ENCODE measurements around the gene ATRNL1. TPM values are rescaled to one million over a fixed set of nuclear protein-coding genes. Genes with fewer than 3 reads are reported as not detected.

The ATRNL1 gene
- total RNA-seq, 4 donors from 2014 or later = 4.4 to 18.4 (median 14.4) TPM

DNA sequence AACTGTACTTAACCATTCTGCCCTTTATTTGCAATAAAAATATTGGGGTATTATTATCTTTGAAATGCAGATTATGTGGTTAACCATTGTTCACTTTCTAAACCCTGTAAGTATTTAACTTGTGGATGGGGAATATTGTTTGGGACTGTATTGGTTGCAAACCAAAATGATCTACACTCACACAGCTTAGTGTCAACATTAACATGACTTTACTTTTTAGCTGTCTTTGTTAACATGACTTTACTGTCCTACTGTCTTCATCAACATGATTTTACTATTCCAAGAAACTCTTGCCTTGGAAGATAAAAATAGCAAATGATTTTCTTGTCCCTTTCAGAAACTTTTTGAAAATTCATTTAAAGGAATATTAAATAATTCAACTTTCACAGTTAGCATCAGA lies 708.3 kb downstream of the ATRNL1 start:
- DNase-seq = no peak
- intact Hi-C loops (cut with DNase I; ENCODE audit: low total_unique reads) = loop anchor here (5.0 kb wide), 1 partner anchor 486 kb away; no protein-coding TSS in a partner anchor
- Histone ChIP-seq H3K27ac (no peak overlapping the region), H3K27me3 (no peaks in the 10 kb centered on the region), H3K4me3 (no peak overlapping the region), H3K9me3 (no peaks in the 10 kb centered on the region), H3K36me3 (no peaks in the 10 kb centered on the region), H3K4me1 (peaks cover 0 to 4% (median 0%) of the 10 kb centered on the region in 4 donors)
- TF ChIP-seq EP300 (IDR thresholded peaks at IDR 0.05; ENCODE audit: low read depth) (no peak), POLR2AphosphoS5 (IDR thresholded peaks at IDR 0.05) (no peak), POLR2A (IDR thresholded peaks at IDR 0.05) (no peak)
- TF ChIP-seq, protein P1, sequence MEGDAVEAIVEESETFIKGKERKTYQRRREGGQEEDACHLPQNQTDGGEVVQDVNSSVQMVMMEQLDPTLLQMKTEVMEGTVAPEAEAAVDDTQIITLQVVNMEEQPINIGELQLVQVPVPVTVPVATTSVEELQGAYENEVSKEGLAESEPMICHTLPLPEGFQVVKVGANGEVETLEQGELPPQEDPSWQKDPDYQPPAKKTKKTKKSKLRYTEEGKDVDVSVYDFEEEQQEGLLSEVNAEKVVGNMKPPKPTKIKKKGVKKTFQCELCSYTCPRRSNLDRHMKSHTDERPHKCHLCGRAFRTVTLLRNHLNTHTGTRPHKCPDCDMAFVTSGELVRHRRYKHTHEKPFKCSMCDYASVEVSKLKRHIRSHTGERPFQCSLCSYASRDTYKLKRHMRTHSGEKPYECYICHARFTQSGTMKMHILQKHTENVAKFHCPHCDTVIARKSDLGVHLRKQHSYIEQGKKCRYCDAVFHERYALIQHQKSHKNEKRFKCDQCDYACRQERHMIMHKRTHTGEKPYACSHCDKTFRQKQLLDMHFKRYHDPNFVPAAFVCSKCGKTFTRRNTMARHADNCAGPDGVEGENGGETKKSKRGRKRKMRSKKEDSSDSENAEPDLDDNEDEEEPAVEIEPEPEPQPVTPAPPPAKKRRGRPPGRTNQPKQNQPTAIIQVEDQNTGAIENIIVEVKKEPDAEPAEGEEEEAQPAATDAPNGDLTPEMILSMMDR (IDR thresholded peaks at IDR 0.05) = no peak
- in situ Hi-C loops (cut with MboI; ENCODE audit: low pct_ligation_motif_present in 1 of 4, low pct_unique_long_range_greater_than_20kb in 1 of 4, low sequenced_read_pairs in 3 of 4) = loop anchor here in 2 of 4 donors (25.0 kb wide), 1 partner anchor 486 kb away; no protein-coding TSS in a partner anchor

DNA sequence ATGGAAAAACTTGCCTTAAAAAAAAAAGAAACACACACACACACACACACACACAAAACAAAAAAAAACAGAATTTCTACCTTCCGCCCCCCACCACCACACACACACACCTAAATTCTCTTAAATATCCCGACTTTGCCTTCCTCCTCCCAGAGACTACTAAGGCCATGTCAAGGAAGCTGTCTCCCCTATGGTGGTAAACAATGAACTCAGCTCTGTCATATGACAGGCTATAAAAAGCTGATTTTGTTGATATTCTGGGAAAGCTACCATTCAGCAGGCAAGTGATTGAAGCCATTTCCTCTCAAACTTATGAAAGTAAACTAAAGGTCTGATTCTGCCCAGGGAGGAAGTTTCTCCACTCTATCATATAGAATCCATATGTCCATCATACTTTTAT lies 708.8 kb downstream of the ATRNL1 start:
- H3K4me1 ChIP-seq = peaks cover 0 to 4% (median 0%) of the 10 kb centered on the region in 4 donors
- TF ChIP-seq POLR2AphosphoS5 (IDR thresholded peaks at IDR 0.05) (no peak), POLR2A (IDR thresholded peaks at IDR 0.05) (no peak), EP300 (IDR thresholded peaks at IDR 0.05; ENCODE audit: low read depth) (no peak)
- TF ChIP-seq, protein P1 (IDR thresholded peaks at IDR 0.05) = no peak
- H3K27ac ChIP-seq = no peak overlapping the region
- H3K4me3 ChIP-seq = no peak overlapping the region
- intact Hi-C loops (cut with DNase I; ENCODE audit: low total_unique reads) = loop anchor here (5.0 kb wide), 1 partner anchor 485 kb away; no protein-coding TSS in a partner anchor
- no peaks in the 10 kb centered on the region for H3K9me3 ChIP-seq
- no peaks in the 10 kb centered on the region for H3K36me3 ChIP-seq
- DNase-seq = no peak
- in situ Hi-C loops (cut with MboI; ENCODE audit: low pct_ligation_motif_present in 1 of 4, low pct_unique_long_range_greater_than_20kb in 1 of 4, low sequenced_read_pairs in 3 of 4) = loop anchor here in 2 of 4 donors (25.0 kb wide), 1 partner anchor 485 kb away; no protein-coding TSS in a partner anchor
- H3K27me3 ChIP-seq = no peaks in the 10 kb centered on the region
- WGBS, 2 donors (ENCODE audit: low coverage in 1 of 2) = 38 to 44% methylated on average over 2 of the region's 2 CpGs

DNA sequence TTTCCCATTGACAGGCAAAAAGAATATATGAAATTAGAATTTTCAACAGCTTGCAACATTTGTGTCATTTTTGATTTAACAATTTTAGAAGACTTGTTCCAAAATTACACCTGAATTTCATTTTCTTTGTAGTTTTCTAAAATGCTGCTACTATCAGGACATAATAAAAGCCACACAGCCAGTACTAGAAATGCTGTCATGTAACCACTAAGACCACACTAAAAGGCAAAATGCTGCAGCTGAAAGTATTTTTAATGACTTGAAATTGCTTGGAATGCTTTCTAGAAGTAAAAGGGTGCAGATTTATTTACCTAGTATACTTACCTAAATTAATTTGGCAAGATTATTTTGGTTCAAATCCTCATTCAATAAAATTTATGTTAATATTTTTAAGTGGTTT lies 709.7 kb downstream of the ATRNL1 start:
- TF ChIP-seq POLR2AphosphoS5 (IDR thresholded peaks at IDR 0.05) (no peak), EP300 (IDR thresholded peaks at IDR 0.05; ENCODE audit: low read depth) (no peak)

GRCh38 chr10:115814542-115814941 lies 721.4 kb downstream of the ATRNL1 start:
- 41 to 62% methylated on average over 1 to 2 of the region's 2 CpGs for WGBS, 2 donors (ENCODE audit: low coverage in 1 of 2)
- in situ Hi-C loops (cut with MboI; ENCODE audit: low pct_ligation_motif_present in 1 of 4, low pct_unique_long_range_greater_than_20kb in 1 of 4, low sequenced_read_pairs in 3 of 4) (loop anchor here in 2 of 4 donors (25.0 kb wide), 1 partner anchor 473 kb away; no protein-coding TSS in a partner anchor), intact Hi-C loops (cut with DNase I; ENCODE audit: low total_unique reads) (no loop called here)
- Histone ChIP-seq H3K36me3 (no peaks in the 10 kb centered on the region), H3K27ac (no peak overlapping the region), H3K4me3 (no peak overlapping the region), H3K27me3 (no peaks in the 10 kb centered on the region), H3K9me3 (no peaks in the 10 kb centered on the region), H3K4me1 (peaks cover 0 to 13% (median 3%) of the 10 kb centered on the region in 4 donors)
- DNase-seq = no peak
- TF ChIP-seq POLR2A (IDR thresholded peaks at IDR 0.05) = no peak
- TF ChIP-seq EP300 (IDR thresholded peaks at IDR 0.05; ENCODE audit: low read depth) = no peak
- TF ChIP-seq POLR2AphosphoS5 (IDR thresholded peaks at IDR 0.05) = no peak
- TF ChIP-seq, protein P1 (IDR thresholded peaks at IDR 0.05) = no peak

More for the DNA sequence above, 709.7 kb downstream of the ATRNL1 start:
- intact Hi-C loops (cut with DNase I; ENCODE audit: low total_unique reads) = loop anchor here (5.0 kb wide), 1 partner anchor 484 kb away; no protein-coding TSS in a partner anchor
- DNase-seq = no peak
- no peak overlapping the region for H3K4me3 ChIP-seq
- H3K36me3 ChIP-seq = no peaks in the 10 kb centered on the region
- in situ Hi-C loops (cut with MboI; ENCODE audit: low pct_ligation_motif_present in 1 of 4, low pct_unique_long_range_greater_than_20kb in 1 of 4, low sequenced_read_pairs in 3 of 4) = loop anchor here in 2 of 4 donors (25.0 kb wide), 1 partner anchor 484 kb away; no protein-coding TSS in a partner anchor
- H3K4me1 ChIP-seq = peaks cover 0 to 4% (median 0%) of the 10 kb centered on the region in 4 donors
- H3K27me3 ChIP-seq = no peaks in the 10 kb centered on the region
- no peaks in the 10 kb centered on the region for H3K9me3 ChIP-seq
- no peak overlapping the region for H3K27ac ChIP-seq
